22Rv1 (cell line): Measurements from ENCODE around the gene TSTD2.

ENCODE experiments used
- H3K27ac ChIP-seq: fragments of 450-650 bp; 2 replicates; pipeline ENCODE4 v1.5.1; 2017
- CTCF ChIP-seq: fragments of 450-650 bp; IDR thresholded peaks from 2 replicates; pipeline ENCODE4 v1.5.1; 2017; ENCODE audit warnings: mild to moderate bottlenecking
- ZFX ChIP-seq: fragments of 450-650 bp; IDR thresholded peaks from 2 replicates; pipeline ENCODE4 v1.6.1; 2017; ENCODE audit warnings: antibody characterized with exemption, borderline replicate concordance

The TSTD2 gene

GRCh38 chr9:97632985-97633858 lies at the start of gene TSTD2, which contains the start of gene NCBP1:
Gene TSTD2 (minus strand): TSS chr9:97633368. CDS start chr9:97627562, 5,806 bp downstream.
Gene NCBP1 (plus strand): TSS chr9:97633821. CDS start chr9:97633882, 61 bp downstream.
- peak within 1 kb of the TSS; percentile 98 for H3K27ac ChIP-seq
- TF ChIP-seq ZFX (no peak), CTCF (no peak)

GRCh38 chr9:97682242-97682641 lies 49.1 kb upstream of the TSTD2 start:
- no peak overlapping the region for H3K27ac ChIP-seq
- TF ChIP-seq CTCF (no peak), ZFX (no peak)

GRCh38 chr9:97675655-97676054 lies 42.5 kb upstream of the TSTD2 start:
- TF ChIP-seq CTCF (no peak), ZFX (no peak)
- no peak overlapping the region for H3K27ac ChIP-seq

- no peak for TF ChIP-seq ZFX
- TF ChIP-seq CTCF = no peak
- H3K27ac ChIP-seq = peak overlapping the region; percentile 30; the same call in 1 of the 2 replicates
Measured at GRCh38 chr9:97673922-97674321, 40.8 kb upstream of the TSTD2 start.

GRCh38 chr9:97672403-97672802 lies 39.2 kb upstream of the TSTD2 start:
- no peak overlapping the region for H3K27ac ChIP-seq
- TF ChIP-seq CTCF (no peak), ZFX (no peak)

GRCh38 chr9:97670586-97670985 lies 37.4 kb upstream of the TSTD2 start:
- no peak for TF ChIP-seq ZFX
- no peak for TF ChIP-seq CTCF
- H3K27ac ChIP-seq = no peak overlapping the region

- no peak overlapping the region for H3K27ac ChIP-seq
- TF ChIP-seq ZFX (no peak), CTCF (no peak)
Measured at GRCh38 chr9:97668485-97668884, 35.3 kb upstream of the TSTD2 start.
